Aorta (tissue), 5 donors: ENCODE data around the gene FGFBP2. TPM values are rescaled to one million over a fixed set of nuclear protein-coding genes. Genes with fewer than 3 reads are reported as not detected.
"Not testable (repeated sequence)": the region's sequence is repeated elsewhere in the genome, so short reads cannot be mapped to it uniquely, and the experiment has no call there.

Source experiments
- ATAC-seq: fragments of 200-7000 bp; cut with Tn5 transposase; one replicate; pipeline ENCODE4 v1.9.1; 2022; ENCODE audit warnings: moderate library complexity; ENCODE audit not compliant: low FRiP score
- DNase-seq, 2 donors: peaks; one replicate each; pipeline ENCODE4 v3.0.0-alpha.2; 2020
- H3K27ac ChIP-seq, 2 donors: one replicate each; pipeline ENCODE4 v1.5.1; 2013; ENCODE audit warnings: low read length in 2 of 2, mild to moderate bottlenecking in 2 of 2, moderate library complexity in 2 of 2, control low read depth in 1 of 2, inconsistent platforms in 1 of 2, low read depth in 1 of 2
- H3K27me3 ChIP-seq, 2 donors: one replicate each; pipeline ENCODE4 v1.6.1; 2013; ENCODE audit warnings: control low read depth in 1 of 2, low read length in 1 of 2, mild to moderate bottlenecking in 1 of 2, moderate library complexity in 1 of 2; ENCODE audit not compliant: insufficient read depth in 2 of 2, control insufficient read depth in 1 of 2
- H3K36me3 ChIP-seq, 2 donors: one replicate each; pipeline ENCODE4 v1.6.1; 2013; ENCODE audit warnings: control low read depth in 1 of 2, low read length in 1 of 2, mild to moderate bottlenecking in 1 of 2; ENCODE audit not compliant: insufficient read depth in 2 of 2, control insufficient read depth in 1 of 2
- H3K4me1 ChIP-seq, 2 donors: one replicate each; pipeline ENCODE4 v1.6.1; 2013; ENCODE audit warnings: low read length in 2 of 2, control low read depth in 1 of 2, mild to moderate bottlenecking in 1 of 2, moderate library complexity in 1 of 2; ENCODE audit not compliant: insufficient read depth in 2 of 2, control insufficient read depth in 1 of 2
- H3K4me3 ChIP-seq, 2 donors: one replicate each; pipeline ENCODE4 v1.5.1; 2013; ENCODE audit warnings: low read length in 2 of 2, control low read depth in 1 of 2, mild to moderate bottlenecking in 1 of 2
- H3K9me3 ChIP-seq: one replicate; pipeline ENCODE4 v1.6.1; 2013; ENCODE audit warnings: mild to moderate bottlenecking, low read length; ENCODE audit not compliant: control insufficient read depth
- WGBS, 2 donors: extraction: QIAGEN DNeasy Blood & Tissue Kit; methylation state at CpG; one replicate each; pipeline ENCODE4 v1.1.7; 2013; 5-methylcytosine and 5-hydroxymethylcytosine counted together
- intact Hi-C, 2 donors: fragments of 100-400 bp; cut with DNase I; formaldehyde crosslinking; loops; one replicate each; pipeline versions ENCODE4 v1.14.2 to v1.15.0; 2022
- polyA plus RNA-seq, 2 donors: library from polyadenylated mRNA; stranded (reverse); fragments of 200-250 nt; gene quantifications; one replicate each; pipeline ENCODE4 v1.2.3, GENCODE V29; 2013
- total RNA-seq, 2 donors: library from RNA; stranded (reverse); fragmentation: NEBNext Ultra II Directional; extraction: Animal tissue kit (Norgen Biotek cat#: 25700); gene quantifications; one replicate each; pipeline ENCODE4 v1.2.1, GENCODE V29; 2021
- donor health status: healthy with polysubstance abuse.
- donor health status: Bipolar disorder and iron deficiency.
- donor health status: DM: no; HTN: no; CAD: no.
- donor health status: DM: no; HTN: no; CAD: no.
- donor health status: DM: yes; HTN: yes; CAD: no.

The FGFBP2 gene
- total and polyA plus RNA-seq, 4 donors = 0.84 to 1.6 TPM; not detected in 2

- H3K36me3 ChIP-seq = no peaks in the 10 kb centered on the region
- H3K4me3 ChIP-seq = no peak overlapping the region
- no peaks in the 10 kb centered on the region for H3K27me3 ChIP-seq
- no peaks in the 10 kb centered on the region for H3K4me1 ChIP-seq
- H3K27ac ChIP-seq = no peak overlapping the region
- 80 to 88% methylated on average over 5 of the region's 5 CpGs for WGBS, 2 donors
- no peaks in the 10 kb centered on the region for H3K9me3 ChIP-seq
- intact Hi-C loops = no loop called here
- DNase-seq (no peak), ATAC-seq (no peak)
These were observed 34.1 kb downstream of the FGFBP2 start for GRCh38 chr4:15928883-15929282.

GRCh38 chr4:15926486-15926885 lies 36.5 kb downstream of the FGFBP2 start:
- no peaks in the 10 kb centered on the region for H3K36me3 ChIP-seq
- H3K4me3 ChIP-seq = no peak overlapping the region
- no peak for ATAC-seq
- DNase-seq = no peak
- 27% methylated on average over 7 of the region's 7 CpGs for WGBS, 2 donors
- no peaks in the 10 kb centered on the region for H3K9me3 ChIP-seq
- H3K27ac ChIP-seq = no peak overlapping the region
- H3K27me3 ChIP-seq = no peaks in the 10 kb centered on the region
- no peaks in the 10 kb centered on the region for H3K4me1 ChIP-seq
- intact Hi-C loops = no loop called here

GRCh38 chr4:15925830-15926229 lies 37.1 kb downstream of the FGFBP2 start:
- no peak overlapping the region for H3K4me3 ChIP-seq
- no peaks in the 10 kb centered on the region for H3K4me1 ChIP-seq
- no peak overlapping the region for H3K27ac ChIP-seq
- WGBS, 2 donors = 20 to 28% methylated on average over 3 of the region's 3 CpGs
- intact Hi-C loops = no loop called here
- H3K27me3 ChIP-seq = no peaks in the 10 kb centered on the region
- DNase-seq (no peak), ATAC-seq (no peak)
- H3K9me3 ChIP-seq = no peaks in the 10 kb centered on the region
- H3K36me3 ChIP-seq = no peaks in the 10 kb centered on the region

GRCh38 chr4:15921592-15921932 lies 41.4 kb downstream of the FGFBP2 start:
- Histone ChIP-seq H3K4me3 (no peak overlapping the region), H3K27me3 (no peaks in the 10 kb centered on the region), H3K4me1 (no peaks in the 10 kb centered on the region), H3K9me3 (no peaks in the 10 kb centered on the region), H3K27ac (no peak overlapping the region), H3K36me3 (no peaks in the 10 kb centered on the region)
- 99 to 100% methylated on average over 1 of the region's 1 CpG for WGBS, 2 donors
- intact Hi-C loops = no loop called here
- ATAC-seq = no peak
- no peak for DNase-seq

DNA sequence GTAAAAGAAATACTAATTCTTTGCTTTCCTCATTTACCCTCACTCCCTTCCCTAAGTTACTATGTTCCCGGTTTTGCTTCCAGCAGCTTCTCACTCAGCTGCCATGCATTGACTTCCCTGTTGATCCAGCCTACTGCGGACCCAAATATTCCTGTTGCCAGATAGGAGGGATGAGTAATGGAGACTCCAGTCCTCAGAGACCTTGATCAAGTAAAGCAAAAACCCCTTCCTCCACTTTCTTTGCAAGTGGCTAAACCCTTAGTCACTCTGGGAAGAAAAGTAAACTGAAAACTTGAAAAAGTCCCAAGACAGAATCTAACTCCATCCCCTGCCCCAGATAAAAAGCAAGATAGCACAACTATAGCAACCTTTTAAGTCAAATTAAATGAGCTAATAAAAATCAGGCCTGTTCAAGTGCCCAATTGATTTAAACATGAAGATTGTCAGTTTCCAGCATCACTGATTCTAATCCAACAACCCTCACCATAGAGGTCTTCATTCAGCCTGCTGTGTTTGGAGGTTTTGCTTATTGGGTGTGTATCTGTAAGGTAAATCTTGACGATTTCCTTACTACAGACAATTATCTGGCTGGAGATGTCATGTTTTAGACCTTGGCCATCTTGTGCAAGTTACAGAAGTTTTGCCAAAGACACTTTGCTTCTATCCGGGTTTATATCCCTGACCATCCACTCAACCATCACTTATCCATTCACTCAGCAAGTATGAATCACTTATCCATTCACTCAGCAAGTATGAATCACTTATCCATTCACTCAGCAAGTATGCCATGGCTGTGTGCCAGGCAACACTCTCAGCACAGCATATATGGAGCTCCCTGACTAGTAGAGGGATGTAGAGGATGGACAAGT lies 42.0 kb downstream of the FGFBP2 start:
- Histone ChIP-seq H3K27me3 (no peaks in the 10 kb centered on the region), H3K36me3 (no peaks in the 10 kb centered on the region), H3K4me1 (no peaks in the 10 kb centered on the region), H3K9me3 (no peaks in the 10 kb centered on the region), H3K27ac (no peak overlapping the region), H3K4me3 (no peak overlapping the region)
- 36 to 43% methylated on average over 4 of the region's 4 CpGs for WGBS, 2 donors
- DNase-seq (peak; percentile 91 to 92), ATAC-seq (peak; percentile 72)
- intact Hi-C loops = no loop called here

- H3K36me3 ChIP-seq = no peaks in the 10 kb centered on the region
- intact Hi-C loops = no loop called here
- H3K27ac ChIP-seq = no peak overlapping the region
- DNase-seq = no peak
- no peaks in the 10 kb centered on the region for H3K4me1 ChIP-seq
- no peak overlapping the region for H3K4me3 ChIP-seq
- ATAC-seq = no peak
- 48 to 51% methylated on average over 4 of the region's 4 CpGs for WGBS, 2 donors
- no peaks in the 10 kb centered on the region for H3K9me3 ChIP-seq
- H3K27me3 ChIP-seq = no peaks in the 10 kb centered on the region
These were observed 44.4 kb downstream of the FGFBP2 start for GRCh38 chr4:15918484-15919129.

- H3K4me1 ChIP-seq = no peaks in the 10 kb centered on the region
- DNase-seq (no peak), ATAC-seq (no peak)
- H3K4me3 ChIP-seq = no peak overlapping the region
- 79 to 92% methylated on average over 2 of the region's 2 CpGs for WGBS, 2 donors
- intact Hi-C loops = no loop called here
- no peak overlapping the region for H3K27ac ChIP-seq
- no peaks in the 10 kb centered on the region for H3K27me3 ChIP-seq
- no peaks in the 10 kb centered on the region for H3K9me3 ChIP-seq
- H3K36me3 ChIP-seq = no peaks in the 10 kb centered on the region
These were observed 45.7 kb downstream of the FGFBP2 start for GRCh38 chr4:15917297-15917696.

- H3K4me1 ChIP-seq, DNase-seq, H3K4me3 ChIP-seq, H3K27me3 ChIP-seq, intact Hi-C loops, H3K36me3 ChIP-seq, H3K9me3 ChIP-seq, ATAC-seq, H3K27ac ChIP-seq: not testable (repeated sequence)
- WGBS, 2 donors = 95 to 97% methylated on average over 9 of the region's 9 CpGs
These were observed 46.6 kb downstream of the FGFBP2 start for GRCh38 chr4:15916358-15916757.

GRCh38 chr4:15914736-15915135 lies 48.2 kb downstream of the FGFBP2 start:
- intact Hi-C loops = no loop called here
- H3K36me3 ChIP-seq = no peaks in the 10 kb centered on the region
- H3K9me3 ChIP-seq = no peaks in the 10 kb centered on the region
- H3K4me3 ChIP-seq = no peak overlapping the region
- WGBS, 2 donors = 89 to 94% methylated on average over 2 of the region's 2 CpGs
- H3K27ac ChIP-seq = no peak overlapping the region
- peak; percentile 19 for ATAC-seq
- no peaks in the 10 kb centered on the region for H3K27me3 ChIP-seq
- DNase-seq = no peak
- H3K4me1 ChIP-seq = no peaks in the 10 kb centered on the region
